ENCODE measurements around the gene ACBD6.

ACBD6 gene

DNA sequence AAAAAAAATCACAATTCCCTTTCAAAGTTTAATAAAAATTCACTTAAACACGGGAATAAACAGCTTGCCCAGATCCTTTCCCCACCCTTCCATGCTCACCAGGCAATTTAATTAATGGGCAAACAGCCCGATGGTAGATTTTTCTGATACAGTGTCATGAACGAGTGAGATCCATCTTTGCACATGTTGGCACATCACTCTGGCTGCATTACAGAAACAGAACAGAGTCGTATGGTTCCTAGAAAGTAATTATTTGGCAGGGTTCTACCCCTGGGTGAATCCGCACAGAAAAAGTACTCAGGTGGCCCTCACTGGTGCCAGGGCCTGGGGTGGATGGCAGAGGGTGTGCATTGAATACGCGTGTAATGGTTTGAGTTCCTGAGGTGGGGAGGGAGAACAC lies 31.8 kb upstream of the ACBD6 start:
- TF ChIP-seq, protein P1, sequence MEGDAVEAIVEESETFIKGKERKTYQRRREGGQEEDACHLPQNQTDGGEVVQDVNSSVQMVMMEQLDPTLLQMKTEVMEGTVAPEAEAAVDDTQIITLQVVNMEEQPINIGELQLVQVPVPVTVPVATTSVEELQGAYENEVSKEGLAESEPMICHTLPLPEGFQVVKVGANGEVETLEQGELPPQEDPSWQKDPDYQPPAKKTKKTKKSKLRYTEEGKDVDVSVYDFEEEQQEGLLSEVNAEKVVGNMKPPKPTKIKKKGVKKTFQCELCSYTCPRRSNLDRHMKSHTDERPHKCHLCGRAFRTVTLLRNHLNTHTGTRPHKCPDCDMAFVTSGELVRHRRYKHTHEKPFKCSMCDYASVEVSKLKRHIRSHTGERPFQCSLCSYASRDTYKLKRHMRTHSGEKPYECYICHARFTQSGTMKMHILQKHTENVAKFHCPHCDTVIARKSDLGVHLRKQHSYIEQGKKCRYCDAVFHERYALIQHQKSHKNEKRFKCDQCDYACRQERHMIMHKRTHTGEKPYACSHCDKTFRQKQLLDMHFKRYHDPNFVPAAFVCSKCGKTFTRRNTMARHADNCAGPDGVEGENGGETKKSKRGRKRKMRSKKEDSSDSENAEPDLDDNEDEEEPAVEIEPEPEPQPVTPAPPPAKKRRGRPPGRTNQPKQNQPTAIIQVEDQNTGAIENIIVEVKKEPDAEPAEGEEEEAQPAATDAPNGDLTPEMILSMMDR (IDR thresholded peaks at IDR 0.05; ENCODE audit: low read depth, low read length), result no peak
- H3K4me3 ChIP-seq (ENCODE audit: low read depth, low read length), result no peak overlapping the region

- TF ChIP-seq, protein P1 (IDR thresholded peaks at IDR 0.05; ENCODE audit: low read depth, low read length), result peak; percentile 79
- H3K4me3 ChIP-seq (ENCODE audit: low read depth, low read length), result no peak overlapping the region
Observed at GRCh38 chr1:180533266-180533987, 31.1 kb upstream of the ACBD6 start.

DNA sequence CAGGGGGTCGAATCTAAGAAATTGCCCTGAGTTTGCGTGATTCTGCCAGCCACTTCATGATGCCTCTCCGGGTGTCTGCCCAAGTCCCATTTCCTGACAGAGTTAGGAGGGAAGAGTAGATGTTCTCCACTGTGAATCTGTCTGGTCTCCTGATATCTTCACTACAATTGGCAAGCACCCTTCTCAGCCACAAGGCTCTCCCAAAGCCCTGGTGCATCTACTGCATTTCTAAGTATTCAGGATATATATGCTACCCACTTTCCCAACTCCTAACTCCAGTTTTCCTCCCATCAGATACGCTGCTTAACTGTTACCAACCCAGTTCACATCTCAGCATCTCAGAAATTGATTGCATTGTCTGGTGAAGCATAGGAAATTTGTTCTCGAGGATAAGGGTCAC lies 30.5 kb upstream of the ACBD6 start:
- TF ChIP-seq, protein P1 (IDR thresholded peaks at IDR 0.05; ENCODE audit: low read depth, low read length), result no peak
- no peak overlapping the region for H3K4me3 ChIP-seq (ENCODE audit: low read depth, low read length)

DNA sequence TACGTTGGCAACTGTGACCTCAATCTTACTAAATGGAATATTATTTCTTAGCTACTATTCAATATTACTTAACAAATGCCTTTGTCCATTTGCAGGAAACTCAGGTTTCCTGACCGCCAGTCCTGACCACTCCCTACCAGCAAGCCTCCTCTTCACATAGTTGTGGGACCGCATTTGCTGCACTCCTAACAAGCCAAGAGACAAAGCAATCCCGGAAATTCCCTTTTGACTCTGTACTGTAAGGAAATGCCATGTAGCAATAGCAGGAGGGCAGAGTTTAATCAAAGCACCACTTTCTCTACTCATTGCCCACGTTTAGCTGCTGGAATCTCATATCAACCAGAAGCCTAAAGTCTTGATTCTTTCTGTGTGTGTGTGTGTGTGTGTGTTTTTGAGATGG lies 28.1 kb upstream of the ACBD6 start:
- TF ChIP-seq, protein P1 (IDR thresholded peaks at IDR 0.05; ENCODE audit: low read depth, low read length), result no peak

GRCh38 chr1:180528868-180529470 lies 26.6 kb upstream of the ACBD6 start:
- H3K4me3 ChIP-seq (ENCODE audit: low read depth, low read length), result no peak overlapping the region
- TF ChIP-seq, protein P1 (IDR thresholded peaks at IDR 0.05; ENCODE audit: low read depth, low read length), result no peak

More for the DNA sequence above, 28.1 kb upstream of the ACBD6 start:
- H3K4me3 ChIP-seq (ENCODE audit: low read depth, low read length), result no peak overlapping the region

- H3K4me3 ChIP-seq (ENCODE audit: low read depth, low read length), result no peak overlapping the region
- TF ChIP-seq, protein P1 (IDR thresholded peaks at IDR 0.05; ENCODE audit: low read depth, low read length), result no peak
Observed at GRCh38 chr1:180527101-180527669, 24.8 kb upstream of the ACBD6 start.

GRCh38 chr1:180525715-180526039 lies 23.3 kb upstream of the ACBD6 start:
- no peak overlapping the region for H3K4me3 ChIP-seq (ENCODE audit: low read depth, low read length)
- TF ChIP-seq, protein P1 (IDR thresholded peaks at IDR 0.05; ENCODE audit: low read depth, low read length), result no peak
